ENCODE results near the gene RAMP2. TPM values are rescaled to one million over a fixed set of nuclear protein-coding genes. Genes with fewer than 3 reads are reported as not detected.

RAMP2 gene
- total and polyA plus RNA-seq, 2 of the 13 experiments (the other 11 are each of a cell fraction or from before 2014, with no cell fraction given): 1.4 to 5.2 TPM

DNA sequence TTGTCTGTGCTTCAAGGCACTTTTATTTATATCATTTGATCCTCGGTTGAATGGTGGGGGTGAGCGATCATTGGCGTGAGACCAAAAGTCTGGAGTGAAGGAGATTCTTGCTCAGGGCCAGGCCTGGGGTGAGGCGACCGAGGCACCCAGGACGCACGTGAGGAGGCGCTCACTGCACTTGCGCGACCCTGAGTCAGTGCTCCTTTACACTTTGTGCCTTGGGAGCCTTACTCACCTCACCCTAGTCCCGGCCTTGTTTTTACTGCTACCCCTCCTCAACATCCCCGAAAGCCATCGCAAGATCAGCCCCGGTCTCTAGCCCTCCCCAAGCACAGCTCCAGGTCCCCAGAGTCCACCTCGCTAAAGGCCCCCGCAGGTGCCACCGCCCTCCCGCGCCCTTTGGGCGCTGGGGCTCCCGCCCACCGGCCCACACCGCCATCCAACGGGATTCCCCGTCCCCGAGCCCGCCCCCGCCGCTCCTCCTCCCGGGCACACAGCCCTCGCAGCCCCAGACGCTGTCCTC is 16.7 kb upstream of the RAMP2 start (continued):
- TF ChIP-seq ZNF607 (CRISPR knock-in tag; IDR thresholded peaks at IDR 0.05; ENCODE audit: borderline replicate concordance) (no peak; the same call in 1 of the 2 replicates), SOX6 (IDR thresholded peaks at IDR 0.05) (no peak), SOX6 (CRISPR knock-in tag; IDR thresholded peaks at IDR 0.05) (peak; percentile 33; the same call in 1 of the 2 replicates), EHMT2 (IDR thresholded peaks at IDR 0.05; ENCODE audit: borderline replicate concordance, low read depth, low read length) (no peak), ZNF713 (CRISPR knock-in tag; IDR thresholded peaks at IDR 0.05) (no peak), SAP130 (CRISPR knock-in tag; IDR thresholded peaks at IDR 0.05; ENCODE audit: low read depth) (peak; percentile 75), ZNF749 (CRISPR knock-in tag; IDR thresholded peaks at IDR 0.05; ENCODE audit: borderline replicate concordance) (peak; percentile 83; the same call in 1 of the 2 replicates), SMARCE1 (IDR thresholded peaks at IDR 0.05; ENCODE audit: borderline replicate concordance) (no peak), ZNF143 (CRISPR knock-in tag; IDR thresholded peaks at IDR 0.05) (peak; percentile 37), NFE2 (CRISPR knock-in tag; IDR thresholded peaks at IDR 0.05) (no peak), ELF3 (CRISPR knock-in tag; IDR thresholded peaks at IDR 0.05) (peak; percentile 5; the same call in 1 of the 2 replicates), BHLHE40 (IDR thresholded peaks at IDR 0.05; ENCODE audit: low read length) (peak; percentile 98), KAT8 (CRISPR knock-in tag; IDR thresholded peaks at IDR 0.05) (0 out of 2 replicates have a peak, but pooled peaks have one; percentile 7), ZNF619 (CRISPR knock-in tag; IDR thresholded peaks at IDR 0.05) (no peak; the same call in 1 of the 2 replicates)
- TF ChIP-seq, protein P1, sequence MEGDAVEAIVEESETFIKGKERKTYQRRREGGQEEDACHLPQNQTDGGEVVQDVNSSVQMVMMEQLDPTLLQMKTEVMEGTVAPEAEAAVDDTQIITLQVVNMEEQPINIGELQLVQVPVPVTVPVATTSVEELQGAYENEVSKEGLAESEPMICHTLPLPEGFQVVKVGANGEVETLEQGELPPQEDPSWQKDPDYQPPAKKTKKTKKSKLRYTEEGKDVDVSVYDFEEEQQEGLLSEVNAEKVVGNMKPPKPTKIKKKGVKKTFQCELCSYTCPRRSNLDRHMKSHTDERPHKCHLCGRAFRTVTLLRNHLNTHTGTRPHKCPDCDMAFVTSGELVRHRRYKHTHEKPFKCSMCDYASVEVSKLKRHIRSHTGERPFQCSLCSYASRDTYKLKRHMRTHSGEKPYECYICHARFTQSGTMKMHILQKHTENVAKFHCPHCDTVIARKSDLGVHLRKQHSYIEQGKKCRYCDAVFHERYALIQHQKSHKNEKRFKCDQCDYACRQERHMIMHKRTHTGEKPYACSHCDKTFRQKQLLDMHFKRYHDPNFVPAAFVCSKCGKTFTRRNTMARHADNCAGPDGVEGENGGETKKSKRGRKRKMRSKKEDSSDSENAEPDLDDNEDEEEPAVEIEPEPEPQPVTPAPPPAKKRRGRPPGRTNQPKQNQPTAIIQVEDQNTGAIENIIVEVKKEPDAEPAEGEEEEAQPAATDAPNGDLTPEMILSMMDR (CRISPR knock-in tag; IDR thresholded peaks at IDR 0.05): peak; percentile 54
- TF ChIP-seq, protein P2, sequence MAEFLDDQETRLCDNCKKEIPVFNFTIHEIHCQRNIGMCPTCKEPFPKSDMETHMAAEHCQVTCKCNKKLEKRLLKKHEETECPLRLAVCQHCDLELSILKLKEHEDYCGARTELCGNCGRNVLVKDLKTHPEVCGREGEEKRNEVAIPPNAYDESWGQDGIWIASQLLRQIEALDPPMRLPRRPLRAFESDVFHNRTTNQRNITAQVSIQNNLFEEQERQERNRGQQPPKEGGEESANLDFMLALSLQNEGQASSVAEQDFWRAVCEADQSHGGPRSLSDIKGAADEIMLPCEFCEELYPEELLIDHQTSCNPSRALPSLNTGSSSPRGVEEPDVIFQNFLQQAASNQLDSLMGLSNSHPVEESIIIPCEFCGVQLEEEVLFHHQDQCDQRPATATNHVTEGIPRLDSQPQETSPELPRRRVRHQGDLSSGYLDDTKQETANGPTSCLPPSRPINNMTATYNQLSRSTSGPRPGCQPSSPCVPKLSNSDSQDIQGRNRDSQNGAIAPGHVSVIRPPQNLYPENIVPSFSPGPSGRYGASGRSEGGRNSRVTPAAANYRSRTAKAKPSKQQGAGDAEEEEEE (CRISPR knock-in tag; IDR thresholded peaks at IDR 0.05; ENCODE audit: borderline replicate concordance): peak; percentile 25; the same call in 1 of the 2 replicates
- TF ChIP-seq, protein P3, sequence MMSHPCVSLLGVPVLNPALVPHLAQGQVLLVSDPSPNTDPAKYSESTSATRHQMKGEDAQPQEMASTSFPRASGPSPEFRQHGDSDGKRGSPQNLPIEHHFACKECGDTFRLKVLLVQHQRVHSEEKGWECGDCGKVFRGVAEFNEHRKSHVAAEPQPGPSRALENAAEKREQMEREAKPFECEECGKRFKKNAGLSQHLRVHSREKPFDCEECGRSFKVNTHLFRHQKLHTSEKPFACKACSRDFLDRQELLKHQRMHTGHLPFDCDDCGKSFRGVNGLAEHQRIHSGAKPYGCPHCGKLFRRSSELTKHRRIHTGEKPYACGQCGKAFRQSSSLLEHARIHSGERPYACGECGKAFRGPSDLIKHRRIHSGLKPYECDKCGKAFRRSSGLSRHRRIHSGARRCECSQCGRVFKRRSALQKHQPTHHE (CRISPR knock-in tag; IDR thresholded peaks at IDR 0.05; ENCODE audit: borderline replicate concordance): no peak
- TF ChIP-seq, protein P4, sequence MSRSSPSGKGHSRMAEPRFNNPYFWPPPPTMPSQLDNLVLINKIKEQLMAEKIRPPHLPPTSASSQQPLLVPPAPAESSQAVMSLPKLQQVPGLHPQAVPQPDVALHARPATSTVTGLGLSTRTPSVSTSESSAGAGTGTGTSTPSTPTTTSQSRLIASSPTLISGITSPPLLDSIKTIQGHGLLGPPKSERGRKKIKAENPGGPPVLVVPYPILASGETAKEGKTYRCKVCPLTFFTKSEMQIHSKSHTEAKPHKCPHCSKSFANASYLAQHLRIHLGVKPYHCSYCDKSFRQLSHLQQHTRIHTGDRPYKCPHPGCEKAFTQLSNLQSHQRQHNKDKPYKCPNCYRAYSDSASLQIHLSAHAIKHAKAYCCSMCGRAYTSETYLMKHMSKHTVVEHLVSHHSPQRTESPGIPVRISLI (CRISPR knock-in tag; IDR thresholded peaks at IDR 0.05; ENCODE audit: borderline replicate concordance): peak; percentile 47; the same call in 1 of the 2 replicates
- TF ChIP-seq, protein P5, sequence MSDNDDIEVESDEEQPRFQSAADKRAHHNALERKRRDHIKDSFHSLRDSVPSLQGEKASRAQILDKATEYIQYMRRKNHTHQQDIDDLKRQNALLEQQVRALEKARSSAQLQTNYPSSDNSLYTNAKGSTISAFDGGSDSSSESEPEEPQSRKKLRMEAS (IDR thresholded peaks at IDR 0.05): peak; percentile 86
- TF ChIP-seq, protein P6, sequence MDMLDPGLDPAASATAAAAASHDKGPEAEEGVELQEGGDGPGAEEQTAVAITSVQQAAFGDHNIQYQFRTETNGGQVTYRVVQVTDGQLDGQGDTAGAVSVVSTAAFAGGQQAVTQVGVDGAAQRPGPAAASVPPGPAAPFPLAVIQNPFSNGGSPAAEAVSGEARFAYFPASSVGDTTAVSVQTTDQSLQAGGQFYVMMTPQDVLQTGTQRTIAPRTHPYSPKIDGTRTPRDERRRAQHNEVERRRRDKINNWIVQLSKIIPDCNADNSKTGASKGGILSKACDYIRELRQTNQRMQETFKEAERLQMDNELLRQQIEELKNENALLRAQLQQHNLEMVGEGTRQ (IDR thresholded peaks at IDR 0.05; ENCODE audit: low read depth, low read length): no peak
- TF ChIP-seq, protein P6 (CRISPR knock-in tag; IDR thresholded peaks at IDR 0.05; ENCODE audit: borderline replicate concordance): no peak
- TF ChIP-seq, protein P7, sequence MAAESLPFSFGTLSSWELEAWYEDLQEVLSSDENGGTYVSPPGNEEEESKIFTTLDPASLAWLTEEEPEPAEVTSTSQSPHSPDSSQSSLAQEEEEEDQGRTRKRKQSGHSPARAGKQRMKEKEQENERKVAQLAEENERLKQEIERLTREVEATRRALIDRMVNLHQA (CRISPR knock-in tag; IDR thresholded peaks at IDR 0.05): no peak
